RWPE1 (cell line): ENCODE data around the gene DDX51.

Experiments
- CTCF ChIA-PET: fragments of 350-600 bp; sonication (Branson Sonifier 250); formaldehyde crosslinking; extraction: SDS; loops from one replicate; lab custom pipeline; 2021; lab: Yijun Ruan, JAX
- POLR2A ChIA-PET: fragments of 400-600 bp; formaldehyde crosslinking; extraction: SDS; loops from one replicate; lab custom pipeline; 2020; ENCODE audit warnings: antibody characterized with exemption; ENCODE audit not compliant: low non-redundant PET; lab: Yijun Ruan, JAX
- DNase-seq: peaks from one replicate; pipeline ENCODE4 v3.0.0; 2012; ENCODE audit warnings: low spot score
- H3K27ac ChIP-seq: fragments of 450-650 bp; 2 replicates; pipeline ENCODE4 v1.5.1; 2017
- CTCF ChIP-seq: fragments of 450-650 bp; conservative IDR thresholded peaks from 2 replicates; pipeline ENCODE4 v1.5.1; 2017; ENCODE audit warnings: low read depth, mild to moderate bottlenecking

Gene DDX51

GRCh38 chr12:132132609-132133430, 11.3 kb downstream of the DDX51 start:
- POLR2A ChIA-PET: no interaction called here
- DNase-seq: no peak
- TF ChIP-seq CTCF: no peak
- no peak overlapping the region for H3K27ac ChIP-seq
- CTCF ChIA-PET: interaction anchor here (0.6 kb wide), 1 partner anchor 290 kb away, joined by 3 read pairs; no protein-coding TSS in a partner anchor

GRCh38 chr12:132131952-132132351, 12.2 kb downstream of the DDX51 start:
- no peak overlapping the region for H3K27ac ChIP-seq
- ChIA-PET POLR2A (no interaction called here), CTCF (no interaction called here)
- no peak for TF ChIP-seq CTCF
- DNase-seq: no peak

GRCh38 chr12:132131229-132131628, 12.9 kb downstream of the DDX51 start:
- no peak for DNase-seq
- H3K27ac ChIP-seq: no peak overlapping the region
- no peak for TF ChIP-seq CTCF
- ChIA-PET POLR2A (no interaction called here), CTCF (no interaction called here)

GRCh38 chr12:132130690-132131089, 13.4 kb downstream of the DDX51 start:
- DNase-seq: no peak
- ChIA-PET CTCF (interaction anchor here (0.6 kb wide), 1 partner anchor 13 kb away, joined by 3 read pairs; no protein-coding TSS in a partner anchor), POLR2A (no interaction called here)
- no peak overlapping the region for H3K27ac ChIP-seq
- no peak for TF ChIP-seq CTCF

- no peak overlapping the region for H3K27ac ChIP-seq
- POLR2A ChIA-PET: no interaction called here
- DNase-seq: no peak
- no peak for TF ChIP-seq CTCF
- CTCF ChIA-PET: no interaction called here
These were observed 15.1 kb downstream of the DDX51 start for GRCh38 chr12:132129007-132129406.

- TF ChIP-seq CTCF: no peak
- no peak for DNase-seq
- ChIA-PET CTCF (no interaction called here), POLR2A (no interaction called here)
- H3K27ac ChIP-seq: no peak overlapping the region
These were observed 17.1 kb downstream of the DDX51 start for GRCh38 chr12:132127041-132127440.
